ENCODE results near the gene ST3GAL3.

Gene ST3GAL3

GRCh38 chr1:43969416-43969745 lies 262.0 kb downstream of the ST3GAL3 start:
- H3K9me3 Mint-ChIP-seq = peaks cover 10% of the 10 kb centered on the region
- no peak for DNase-seq
- H3K4me3 Mint-ChIP-seq = peak overlapping the region; percentile 97
- peaks cover 4% of the 10 kb centered on the region for H3K27me3 Mint-ChIP-seq (ENCODE audit: low read depth, poor library complexity)
- no peak for TF ChIP-seq CTCF (IDR thresholded peaks at IDR 0.05)
- H3K4me1 Mint-ChIP-seq = peaks cover 28% of the 10 kb centered on the region
- H3K27ac Mint-ChIP-seq = no peak overlapping the region
- peaks cover 24% of the 10 kb centered on the region for H3K36me3 Mint-ChIP-seq (ENCODE audit: low read depth)

GRCh38 chr1:43969746-43970466 lies 262.6 kb downstream of the ST3GAL3 start, which contains the start of gene DPH2:
Gene DPH2, plus strand, starts transcription at chr1:43970010. Its CDS starts 166 bp downstream, at chr1:43970176.
- DNase-seq = peak; percentile 95
- no peak within 1 kb of the TSS for H3K27ac Mint-ChIP-seq
- H3K9me3 Mint-ChIP-seq = peaks cover 10% of the 10 kb centered on the region
- H3K4me1 Mint-ChIP-seq = peaks cover 29% of the 10 kb centered on the region
- H3K4me3 Mint-ChIP-seq = peak within 1 kb of the TSS; percentile 97
- H3K27me3 Mint-ChIP-seq (ENCODE audit: low read depth, poor library complexity) = peaks cover 4% of the 10 kb centered on the region
- peaks cover 24% of the 10 kb centered on the region for H3K36me3 Mint-ChIP-seq (ENCODE audit: low read depth)
- TF ChIP-seq CTCF (IDR thresholded peaks at IDR 0.05) = no peak

- Mint-ChIP-seq H3K27ac (no peak overlapping the region), H3K9me3 (peaks cover 10% of the 10 kb centered on the region), H3K4me1 (peaks cover 29% of the 10 kb centered on the region), H3K27me3 (ENCODE audit: low read depth, poor library complexity) (peaks cover 4% of the 10 kb centered on the region), H3K4me3 (peak overlapping the region; percentile 97), H3K36me3 (ENCODE audit: low read depth) (peaks cover 24% of the 10 kb centered on the region)
- DNase-seq = no peak
- no peak for TF ChIP-seq CTCF (IDR thresholded peaks at IDR 0.05)
Observed at GRCh38 chr1:43970502-43970901, 263.2 kb downstream of the ST3GAL3 start.

GRCh38 chr1:43970911-43971310 lies 263.6 kb downstream of the ST3GAL3 start:
- TF ChIP-seq CTCF (IDR thresholded peaks at IDR 0.05) = no peak
- Mint-ChIP-seq H3K4me3 (peak overlapping the region; percentile 97), H3K27me3 (ENCODE audit: low read depth, poor library complexity) (peaks cover 4% of the 10 kb centered on the region), H3K36me3 (ENCODE audit: low read depth) (peaks cover 24% of the 10 kb centered on the region), H3K27ac (no peak overlapping the region), H3K4me1 (peaks cover 33% of the 10 kb centered on the region), H3K9me3 (peaks cover 10% of the 10 kb centered on the region)
- DNase-seq = no peak

- H3K9me3 Mint-ChIP-seq = peaks cover 10% of the 10 kb centered on the region
- H3K36me3 Mint-ChIP-seq (ENCODE audit: low read depth) = peaks cover 26% of the 10 kb centered on the region
- no peak for TF ChIP-seq CTCF (IDR thresholded peaks at IDR 0.05)
- H3K27me3 Mint-ChIP-seq (ENCODE audit: low read depth, poor library complexity) = peaks cover 4% of the 10 kb centered on the region
- H3K4me1 Mint-ChIP-seq = peaks cover 39% of the 10 kb centered on the region
- DNase-seq = no peak
- H3K27ac Mint-ChIP-seq = no peak overlapping the region
- H3K4me3 Mint-ChIP-seq = peak overlapping the region; percentile 97
Observed at GRCh38 chr1:43971336-43971980, 264.1 kb downstream of the ST3GAL3 start.
